Measurements from ENCODE around the gene SP100.

GRCh38 chr2:230447036-230447435, 31.0 kb downstream of the SP100 start:
- TF ChIP-seq CTCF (conservative IDR thresholded peaks at IDR 0.05 in 1 of 2, IDR thresholded peaks at IDR 0.05 in 1 of 2; ENCODE audit: low read depth in 1 of 2, low read length in 2 of 2): no peak
- TF ChIP-seq EZH2 (IDR thresholded peaks at IDR 0.05; ENCODE audit: low read length, missing control alignments): no peak
